GM23338 (cell line): ENCODE results near the gene TEDC1. TPM values are rescaled to one million over a fixed set of nuclear protein-coding genes. Genes with fewer than 3 reads are reported as not detected.

Experiments used
- ATAC-seq: fragments of 200-7000 bp; cut with Tn5 transposase; 3 replicates; pipeline ENCODE4 v1.9.1; 2020
- DNase-seq: peaks from one replicate; pipeline ENCODE4 v3.0.0-alpha.2; 2015; ENCODE audit warnings: low spot score
- H2AFZ ChIP-seq: fragments of 200-600 bp; sonication (generic); 2 replicates; pipeline ENCODE4 v1.8.0; 2016; ENCODE audit warnings: antibody characterized with exemption, mild to moderate bottlenecking, moderate library complexity
- H3F3A ChIP-seq: fragments of 200-600 bp; sonication (generic); replicated peaks from 2 replicates; pipeline ENCODE4 v1.8.0; 2017; ENCODE audit warnings: antibody characterized with exemption, mixed run types, low read depth
- H3K27ac ChIP-seq: fragments of 200-600 bp; sonication (generic); 2 replicates; pipeline ENCODE4 v1.6.1; 2016; ENCODE audit warnings: low read depth
- H3K27me3 ChIP-seq: fragments of 200-600 bp; sonication (generic); 2 replicates; pipeline ENCODE4 v1.8.0; 2016; ENCODE audit warnings: mild to moderate bottlenecking, mixed run types, moderate library complexity; ENCODE audit not compliant: insufficient read depth
- H3K36me3 ChIP-seq: fragments of 200-600 bp; sonication (generic); 2 replicates; pipeline ENCODE4 v1.8.0; 2016; ENCODE audit warnings: mild to moderate bottlenecking; ENCODE audit not compliant: insufficient read depth
- H3K4me1 ChIP-seq: fragments of 200-600 bp; sonication (generic); 2 replicates; pipeline ENCODE4 v1.8.0; 2016; ENCODE audit warnings: mild to moderate bottlenecking, moderate library complexity; ENCODE audit not compliant: insufficient read depth
- H3K4me2 ChIP-seq: fragments of 200-600 bp; sonication (generic); 2 replicates; pipeline ENCODE4 v1.7.1; 2017; ENCODE audit warnings: mixed run types
- H3K4me3 ChIP-seq: fragments of 200-600 bp; sonication (generic); 2 replicates; pipeline ENCODE4 v1.6.1; 2016; ENCODE audit warnings: mixed run types
- H3K79me2 ChIP-seq: fragments of 200-600 bp; sonication (generic); replicated peaks from 2 replicates; pipeline ENCODE4 v1.8.0; 2017; ENCODE audit warnings: mild to moderate bottlenecking; ENCODE audit not compliant: insufficient read depth
- H3K9me2 ChIP-seq: fragments of 200-600 bp; sonication (generic); 2 replicates; pipeline ENCODE4 v1.8.0; 2017; ENCODE audit not compliant: insufficient read depth
- H4K20me1 ChIP-seq: fragments of 200-600 bp; sonication (generic); replicated peaks from 2 replicates; pipeline ENCODE4 v1.8.0; 2017; ENCODE audit warnings: mild to moderate bottlenecking; ENCODE audit not compliant: insufficient read depth
- H3K27ac Mint-ChIP-seq: 2 replicates; pipeline ENCODE4 v1.8.0; 2020; ENCODE audit warnings: inconsistent platforms, mild to moderate bottlenecking, moderate library complexity, mixed read lengths
- H3K27me3 Mint-ChIP-seq: 3 replicates; pipeline ENCODE4 v1.8.0; 2022; ENCODE audit warnings: low read depth, mild to moderate bottlenecking, moderate library complexity, mixed read lengths, inconsistent platforms; ENCODE audit not compliant: insufficient read depth, poor library complexity
- H3K36me3 Mint-ChIP-seq: 3 replicates; pipeline ENCODE4 v1.8.0; 2021; ENCODE audit warnings: low read depth, mild to moderate bottlenecking, inconsistent platforms, moderate library complexity, mixed read lengths
- H3K4me1 Mint-ChIP-seq: 3 replicates; pipeline ENCODE4 v1.8.0; 2020; ENCODE audit warnings: mild to moderate bottlenecking, inconsistent platforms, mixed read lengths
- H3K4me3 Mint-ChIP-seq: 3 replicates; pipeline ENCODE4 v1.8.0; 2021; ENCODE audit warnings: moderate library complexity, mild to moderate bottlenecking, inconsistent platforms, mixed read lengths
- H3K9me3 Mint-ChIP-seq: 3 replicates; pipeline ENCODE4 v1.8.0; 2020; ENCODE audit warnings: moderate library complexity, mild to moderate bottlenecking, inconsistent platforms, mixed read lengths
- CREB1 ChIP-seq: fragments of 250-450 bp; sonication (Bioruptor Pico); IDR thresholded peaks from 2 replicates; pipeline ENCODE4 v1.5.0; 2020; ENCODE audit warnings: low read depth, mild to moderate bottlenecking, moderate library complexity
- ETS1 ChIP-seq: IDR thresholded peaks from 2 replicates; pipeline ENCODE4 v1.6.1; 2016; ENCODE audit warnings: antibody characterized with exemption
- EZH2 ChIP-seq: fragments of 200-600 bp; sonication (generic); IDR thresholded peaks from one replicate; pipeline ENCODE4 v1.8.0; 2017; ENCODE audit warnings: antibody characterized with exemption, mild to moderate bottlenecking, low read depth; ENCODE audit not compliant: unreplicated experiment
- EZH2phosphoT487 ChIP-seq: fragments of 200-600 bp; sonication (generic); IDR thresholded peaks from one replicate; pipeline ENCODE4 v1.8.1; 2018; ENCODE audit warnings: antibody characterized with exemption; ENCODE audit not compliant: unreplicated experiment
- JUNB ChIP-seq: IDR thresholded peaks from one replicate; pipeline ENCODE4 v1.6.1; 2016; ENCODE audit warnings: antibody characterized with exemption; ENCODE audit not compliant: unreplicated experiment
- NANOG ChIP-seq: IDR thresholded peaks from 2 replicates; pipeline ENCODE4 v1.6.1; 2016; ENCODE audit warnings: antibody characterized with exemption, borderline replicate concordance
- POLR2AphosphoS5 ChIP-seq: IDR thresholded peaks from 2 replicates; pipeline ENCODE4 v1.6.1; 2016; ENCODE audit warnings: antibody characterized with exemption, low read depth
- STAT1 ChIP-seq: IDR thresholded peaks from one replicate; pipeline ENCODE4 v1.6.1; 2016; ENCODE audit warnings: antibody characterized with exemption; ENCODE audit not compliant: unreplicated experiment
- ZNF114 ChIP-seq: fragments of 250-450 bp; sonication (Bioruptor Pico); IDR thresholded peaks from 2 replicates; pipeline ENCODE4 v1.5.0; 2020; ENCODE audit warnings: mild to moderate bottlenecking, moderate library complexity
- ZNF331 ChIP-seq: fragments of 250-450 bp; sonication (Bioruptor Pico); IDR thresholded peaks from 2 replicates; pipeline ENCODE4 v1.5.0; 2020; ENCODE audit warnings: low read depth, mild to moderate bottlenecking, moderate library complexity
- ZNF462 ChIP-seq: fragments of 250-450 bp; sonication (Bioruptor Pico); IDR thresholded peaks from 2 replicates; pipeline ENCODE4 v1.5.0; 2020; ENCODE audit warnings: mild to moderate bottlenecking, moderate library complexity
- polyA plus RNA-seq: library from polyadenylated mRNA; unstranded; fragments of >200 nt; fragmentation: Nextera tagmentation; extraction: Ambion mirVana; gene quantifications from 2 replicates; pipeline ENCODE4 v1.2.1, GENCODE V29; 2016
- total RNA-seq: library from RNA; depleted of rRNA; stranded (reverse); fragments of >200 nt; shearing (Covaris generic); gene quantifications from 2 replicates; pipeline ENCODE4 v1.2.3, GENCODE V29; 2014
- TF ChIP-seq, protein P1 (sequence below), 2 experiments: fragments of 200-600 bp in 1 of 2; sonication (generic) in 1 of 2; conservative IDR thresholded peaks; 2 replicates each; pipeline versions ENCODE4 v1.5.1 to v1.6.1; 2016 to 2017; ENCODE audit warnings: antibody characterized with exemption in 2 of 2, low read depth in 2 of 2, mild to moderate bottlenecking in 2 of 2, moderate library complexity in 1 of 2
- TF ChIP-seq, protein P2 (sequence below): IDR thresholded peaks from one replicate; pipeline ENCODE4 v1.6.1; 2018; ENCODE audit warnings: antibody characterized with exemption; ENCODE audit not compliant: unreplicated experiment

Gene TEDC1
- total and polyA plus RNA-seq, 2 experiments from 2014 or later = 5.9 to 16.3 TPM

GRCh38 chr14:105447651-105448640 lies 43.1 kb upstream of the TEDC1 start:
- Histone ChIP-seq H3K4me1 (no peaks in the 10 kb centered on the region), H3K27me3 (no peaks in the 10 kb centered on the region), H4K20me1 (peaks cover 26% of the 10 kb centered on the region), H3K79me2 (peaks cover 11% of the 10 kb centered on the region; the same call in 1 of the 2 replicates), H3F3A (0 out of 2 replicates have a peak, but pooled peaks cover 6% of the 10 kb centered on the region), H3K36me3 (peaks cover 10% of the 10 kb centered on the region), H3K27ac (peak overlapping the region; percentile 59; the same call in 1 of the 2 replicates), H2AFZ (no peak overlapping the region), H3K4me2 (no peak overlapping the region), H3K9me2 (no peaks in the 10 kb centered on the region), H3K4me3 (no peak overlapping the region)
- ATAC-seq = peak; percentile 27
- no peak for DNase-seq
- peaks cover 32% of the 10 kb centered on the region for H3K36me3 Mint-ChIP-seq
- H3K9me3 Mint-ChIP-seq = no peaks in the 10 kb centered on the region
- H3K27me3 Mint-ChIP-seq = peaks cover 14% of the 10 kb centered on the region
- H3K27ac Mint-ChIP-seq = no peak overlapping the region; the same call in 1 of the 2 replicates
- no peak overlapping the region for H3K4me3 Mint-ChIP-seq
- TF ChIP-seq ETS1 (no peak), EZH2 (no peak), ZNF462 (CRISPR knock-in tag) (no peak), ZNF331 (CRISPR knock-in tag) (no peak), CREB1 (CRISPR knock-in tag) (no peak), POLR2AphosphoS5 (no peak), EZH2phosphoT487 (no peak), JUNB (no peak), STAT1 (no peak), NANOG (no peak), ZNF114 (no peak)
- TF ChIP-seq, protein P1, sequence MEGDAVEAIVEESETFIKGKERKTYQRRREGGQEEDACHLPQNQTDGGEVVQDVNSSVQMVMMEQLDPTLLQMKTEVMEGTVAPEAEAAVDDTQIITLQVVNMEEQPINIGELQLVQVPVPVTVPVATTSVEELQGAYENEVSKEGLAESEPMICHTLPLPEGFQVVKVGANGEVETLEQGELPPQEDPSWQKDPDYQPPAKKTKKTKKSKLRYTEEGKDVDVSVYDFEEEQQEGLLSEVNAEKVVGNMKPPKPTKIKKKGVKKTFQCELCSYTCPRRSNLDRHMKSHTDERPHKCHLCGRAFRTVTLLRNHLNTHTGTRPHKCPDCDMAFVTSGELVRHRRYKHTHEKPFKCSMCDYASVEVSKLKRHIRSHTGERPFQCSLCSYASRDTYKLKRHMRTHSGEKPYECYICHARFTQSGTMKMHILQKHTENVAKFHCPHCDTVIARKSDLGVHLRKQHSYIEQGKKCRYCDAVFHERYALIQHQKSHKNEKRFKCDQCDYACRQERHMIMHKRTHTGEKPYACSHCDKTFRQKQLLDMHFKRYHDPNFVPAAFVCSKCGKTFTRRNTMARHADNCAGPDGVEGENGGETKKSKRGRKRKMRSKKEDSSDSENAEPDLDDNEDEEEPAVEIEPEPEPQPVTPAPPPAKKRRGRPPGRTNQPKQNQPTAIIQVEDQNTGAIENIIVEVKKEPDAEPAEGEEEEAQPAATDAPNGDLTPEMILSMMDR (conservative IDR thresholded peaks at IDR 0.05; ENCODE audit: low read depth in 2 of 2) = no peak
- TF ChIP-seq, protein P2, sequence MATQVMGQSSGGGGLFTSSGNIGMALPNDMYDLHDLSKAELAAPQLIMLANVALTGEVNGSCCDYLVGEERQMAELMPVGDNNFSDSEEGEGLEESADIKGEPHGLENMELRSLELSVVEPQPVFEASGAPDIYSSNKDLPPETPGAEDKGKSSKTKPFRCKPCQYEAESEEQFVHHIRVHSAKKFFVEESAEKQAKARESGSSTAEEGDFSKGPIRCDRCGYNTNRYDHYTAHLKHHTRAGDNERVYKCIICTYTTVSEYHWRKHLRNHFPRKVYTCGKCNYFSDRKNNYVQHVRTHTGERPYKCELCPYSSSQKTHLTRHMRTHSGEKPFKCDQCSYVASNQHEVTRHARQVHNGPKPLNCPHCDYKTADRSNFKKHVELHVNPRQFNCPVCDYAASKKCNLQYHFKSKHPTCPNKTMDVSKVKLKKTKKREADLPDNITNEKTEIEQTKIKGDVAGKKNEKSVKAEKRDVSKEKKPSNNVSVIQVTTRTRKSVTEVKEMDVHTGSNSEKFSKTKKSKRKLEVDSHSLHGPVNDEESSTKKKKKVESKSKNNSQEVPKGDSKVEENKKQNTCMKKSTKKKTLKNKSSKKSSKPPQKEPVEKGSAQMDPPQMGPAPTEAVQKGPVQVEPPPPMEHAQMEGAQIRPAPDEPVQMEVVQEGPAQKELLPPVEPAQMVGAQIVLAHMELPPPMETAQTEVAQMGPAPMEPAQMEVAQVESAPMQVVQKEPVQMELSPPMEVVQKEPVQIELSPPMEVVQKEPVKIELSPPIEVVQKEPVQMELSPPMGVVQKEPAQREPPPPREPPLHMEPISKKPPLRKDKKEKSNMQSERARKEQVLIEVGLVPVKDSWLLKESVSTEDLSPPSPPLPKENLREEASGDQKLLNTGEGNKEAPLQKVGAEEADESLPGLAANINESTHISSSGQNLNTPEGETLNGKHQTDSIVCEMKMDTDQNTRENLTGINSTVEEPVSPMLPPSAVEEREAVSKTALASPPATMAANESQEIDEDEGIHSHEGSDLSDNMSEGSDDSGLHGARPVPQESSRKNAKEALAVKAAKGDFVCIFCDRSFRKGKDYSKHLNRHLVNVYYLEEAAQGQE = no peak
- H3K4me1 Mint-ChIP-seq = 0 out of 3 replicates have a peak, but pooled peaks cover 3% of the 10 kb centered on the region
